Measurements from ENCODE around the gene ATXN2L.

The ATXN2L gene

GRCh38 chr16:28822520-28823290 is at the start of gene ATXN2L:
ATXN2L (plus strand) TSS chr16:28822999; CDS start chr16:28823260, 261 bp downstream.
- TF ChIP-seq CREB1 (IDR thresholded peaks at IDR 0.05; ENCODE audit: low read depth) (peak; percentile 61; the same call in 1 of the 2 replicates), NFIC (IDR thresholded peaks at IDR 0.05) (peak; percentile 75; the same call in 1 of the 2 replicates), TCF12 (IDR thresholded peaks at IDR 0.05; ENCODE audit: low read depth) (peak; percentile 66), ZBTB7A (IDR thresholded peaks at IDR 0.05; ENCODE audit: low read depth) (no peak; the same call in 1 of the 2 replicates), RAD21 (IDR thresholded peaks at IDR 0.05; ENCODE audit: low read depth) (no peak), TAF1 (IDR thresholded peaks at IDR 0.05; ENCODE audit: low read depth) (peak; percentile 97), EGR1 (IDR thresholded peaks at IDR 0.05) (peak; percentile 100), CEBPB (IDR thresholded peaks at IDR 0.05) (no peak), USF1 (IDR thresholded peaks at IDR 0.05) (peak; percentile 31; the same call in 1 of the 2 replicates), YY1 (IDR thresholded peaks at IDR 0.05; ENCODE audit: low read depth) (peak; percentile 51; the same call in 1 of the 2 replicates), FOXM1 (IDR thresholded peaks at IDR 0.05; ENCODE audit: borderline replicate concordance, low read depth) (0 out of 2 replicates have a peak, but pooled peaks have one; percentile 15), MAX (IDR thresholded peaks at IDR 0.05) (peak; percentile 86), TEAD4 (IDR thresholded peaks at IDR 0.05) (peak; percentile 52), REST (IDR thresholded peaks at IDR 0.05; ENCODE audit: low read depth) (no peak), EP300 (IDR thresholded peaks at IDR 0.05; ENCODE audit: borderline replicate concordance) (peak; percentile 28; the same call in 1 of the 2 replicates)

GRCh38 chr16:28802235-28803019 is 20.4 kb upstream of the ATXN2L start:
- TF ChIP-seq RAD21 (IDR thresholded peaks at IDR 0.05; ENCODE audit: low read depth), result peak; percentile 74

- no peak for TF ChIP-seq USF1 (IDR thresholded peaks at IDR 0.05)
- no peak for TF ChIP-seq RAD21 (IDR thresholded peaks at IDR 0.05; ENCODE audit: low read depth)
- no peak for TF ChIP-seq FOXM1 (IDR thresholded peaks at IDR 0.05; ENCODE audit: borderline replicate concordance, low read depth)
- TF ChIP-seq TEAD4 (IDR thresholded peaks at IDR 0.05), result no peak
- TF ChIP-seq TCF12 (IDR thresholded peaks at IDR 0.05; ENCODE audit: low read depth), result no peak
- TF ChIP-seq CREB1 (IDR thresholded peaks at IDR 0.05; ENCODE audit: low read depth), result no peak
- no peak for TF ChIP-seq REST (IDR thresholded peaks at IDR 0.05; ENCODE audit: low read depth)
- TF ChIP-seq NFIC (IDR thresholded peaks at IDR 0.05), result no peak
- TF ChIP-seq EGR1 (IDR thresholded peaks at IDR 0.05), result no peak
- no peak for TF ChIP-seq TAF1 (IDR thresholded peaks at IDR 0.05; ENCODE audit: low read depth)
- no peak for TF ChIP-seq CEBPB (IDR thresholded peaks at IDR 0.05)
Observed at GRCh38 chr16:28820016-28820415, 2.8 kb upstream of the ATXN2L start.

- TF ChIP-seq TEAD4 (IDR thresholded peaks at IDR 0.05), result no peak
Observed at GRCh38 chr16:28821874-28822519, 802 bp upstream of the ATXN2L start.

GRCh38 chr16:28823291-28823872 is 583 bp downstream of the ATXN2L start:
- TF ChIP-seq RAD21 (IDR thresholded peaks at IDR 0.05; ENCODE audit: low read depth) (no peak), CEBPB (IDR thresholded peaks at IDR 0.05) (no peak), CREB1 (IDR thresholded peaks at IDR 0.05; ENCODE audit: low read depth) (no peak), EGR1 (IDR thresholded peaks at IDR 0.05) (no peak), TEAD4 (IDR thresholded peaks at IDR 0.05) (no peak), YY1 (IDR thresholded peaks at IDR 0.05; ENCODE audit: low read depth) (no peak), USF1 (IDR thresholded peaks at IDR 0.05) (no peak), TCF12 (IDR thresholded peaks at IDR 0.05; ENCODE audit: low read depth) (no peak), EP300 (IDR thresholded peaks at IDR 0.05; ENCODE audit: borderline replicate concordance) (no peak), MAX (IDR thresholded peaks at IDR 0.05) (no peak), FOXM1 (IDR thresholded peaks at IDR 0.05; ENCODE audit: borderline replicate concordance, low read depth) (no peak), NFIC (IDR thresholded peaks at IDR 0.05) (no peak), REST (IDR thresholded peaks at IDR 0.05; ENCODE audit: low read depth) (no peak), ZBTB7A (IDR thresholded peaks at IDR 0.05; ENCODE audit: low read depth) (no peak; the same call in 1 of the 2 replicates)
